Endothelial cell of umbilical vein (primary cell): Measurements from ENCODE around the gene KCTD11. TPM values are rescaled to one million over a fixed set of nuclear protein-coding genes. Genes with fewer than 3 reads are reported as not detected.
"Not testable (repeated sequence)": the region's sequence is repeated elsewhere in the genome, so short reads cannot be mapped to it uniquely, and the experiment has no call there.

Source experiments
- BruUV-seq: library from RNA; stranded (reverse); fragments of 400-500 nt; replicated peaks from 2 replicates; lab custom pipeline; 2021; lab: Mats Ljungman, UMichigan
- CTCF ChIA-PET: fragments of 300-600, 350-600 bp; sonication (Branson Sonifier 250); formaldehyde crosslinking; loops from one replicate; lab custom pipeline; 2021; ENCODE audit warnings: antibody characterized with exemption, inconsistent platforms; lab: Charles Lee
- POLR2A ChIA-PET: fragments of 300-600, 350-600 bp; sonication (Branson Sonifier 250); formaldehyde crosslinking; loops from one replicate; lab custom pipeline; 2021; ENCODE audit warnings: antibody characterized with exemption, inconsistent platforms; lab: Charles Lee
- DNase-seq: peaks from one replicate; pipeline ENCODE4 v3.0.0-alpha.2; 2011; ENCODE audit warnings: low read depth, low spot score
- FAIRE-seq: peaks from 2 replicates; lab custom pipeline; 2011; peaks lifted over from hg19 to GRCh38; lab: Jason Lieb, UNC
- H2AFZ ChIP-seq: 2 replicates; pipeline ENCODE4 v1.6.0; 2012; ENCODE audit warnings: low read depth, low read length, control low read depth, inconsistent platforms
- H3K27ac ChIP-seq: 2 replicates; pipeline ENCODE4 v1.5.1; 2011; ENCODE audit warnings: low read depth, mild to moderate bottlenecking, control low read depth, low read length, moderate library complexity; ENCODE audit not compliant: insufficient read depth
- H3K27me3 ChIP-seq, 2 experiments: 2 replicates each; pipeline versions ENCODE4 v1.6.0 to v1.6.1; 2011; ENCODE audit warnings: low read length in 2 of 2, mixed read lengths in 1 of 2; ENCODE audit not compliant: control insufficient read depth in 2 of 2, insufficient read depth in 2 of 2
- H3K36me3 ChIP-seq, 2 experiments: 2 replicates in 1 of 2; 3 replicates in 1 of 2; pipeline ENCODE4 v1.5.1; 2011; ENCODE audit warnings: low read length in 2 of 2, mild to moderate bottlenecking in 1 of 2, moderate library complexity in 1 of 2; ENCODE audit not compliant: control insufficient read depth in 2 of 2, insufficient read depth in 2 of 2; ENCODE audit errors: extremely low read depth in 1 of 2
- H3K4me1 ChIP-seq: 3 replicates; pipeline ENCODE4 v1.5.1; 2011; ENCODE audit warnings: mild to moderate bottlenecking, low read length; ENCODE audit not compliant: control insufficient read depth, insufficient read depth; ENCODE audit errors: extremely low read depth
- H3K4me2 ChIP-seq: 2 replicates; pipeline ENCODE4 v1.6.1; 2011; ENCODE audit warnings: low read length, control low read depth, mixed read lengths; ENCODE audit not compliant: insufficient read depth
- H3K4me3 ChIP-seq, 3 experiments: fragments of 200-600 bp in 1 of 3; sonication (generic), shearing (Covaris generic) in 1 of 3; replicated peaks in 1 of 3; 2 replicates each; pipeline ENCODE4 v1.5.1; 2011 to 2016; ENCODE audit warnings: control low read depth in 3 of 3, low read length in 3 of 3, mild to moderate bottlenecking in 2 of 3, inconsistent platforms in 1 of 3, low read depth in 1 of 3, moderate library complexity in 1 of 3; ENCODE audit not compliant: insufficient read depth in 1 of 3
- H3K79me2 ChIP-seq: 2 replicates; pipeline ENCODE4 v1.6.0; 2012; ENCODE audit warnings: low read length, inconsistent platforms; ENCODE audit not compliant: control insufficient read depth, insufficient read depth
- H3K9ac ChIP-seq: replicated peaks from 2 replicates; pipeline ENCODE3; 2011; ENCODE audit warnings: low read length, control low read depth; ENCODE audit not compliant: insufficient read depth; ENCODE audit errors: extremely low read depth
- H3K9me1 ChIP-seq: replicated peaks from 3 replicates; pipeline ENCODE4 v1.6.0; 2011; ENCODE audit warnings: mild to moderate bottlenecking, low read length; ENCODE audit not compliant: control insufficient read depth, insufficient read depth; ENCODE audit errors: extremely low read depth
- H3K9me3 ChIP-seq: replicated peaks from 2 replicates; pipeline ENCODE4 v1.5.1; 2012; ENCODE audit warnings: low read length, inconsistent platforms; ENCODE audit not compliant: control insufficient read depth, insufficient read depth
- H4K20me1 ChIP-seq: replicated peaks from 2 replicates; pipeline ENCODE3; 2011; ENCODE audit warnings: mild to moderate bottlenecking, low read length; ENCODE audit not compliant: control insufficient read depth, insufficient read depth; ENCODE audit errors: extremely low read depth
- EZH2 ChIP-seq: IDR thresholded peaks from 2 replicates; pipeline ENCODE4 v1.6.1; 2012; ENCODE audit warnings: borderline replicate concordance, low read depth, mild to moderate bottlenecking, moderate library complexity, low read length, inconsistent platforms; ENCODE audit not compliant: severe bottlenecking
- FOS ChIP-seq: IDR thresholded peaks from 2 replicates; pipeline ENCODE4 v1.6.1; 2011; ENCODE audit warnings: mild to moderate bottlenecking, low read length, moderate library complexity, borderline replicate concordance; ENCODE audit not compliant: insufficient read depth
- GATA2 ChIP-seq: IDR thresholded peaks from 2 replicates; pipeline ENCODE4 v1.7.0; 2011; ENCODE audit warnings: low read depth, mild to moderate bottlenecking, moderate library complexity, mixed read lengths, low read length; ENCODE audit not compliant: insufficient read length, insufficient read depth
- JUN ChIP-seq: IDR thresholded peaks from 2 replicates; pipeline ENCODE4 v1.6.1; 2011; ENCODE audit warnings: borderline replicate concordance, low read depth; ENCODE audit not compliant: insufficient read length, insufficient read depth
- MYC ChIP-seq: IDR thresholded peaks from one replicate; pipeline ENCODE4 v1.6.1; 2011; ENCODE audit warnings: mild to moderate bottlenecking, low read depth, low read length
- POLR2A ChIP-seq: IDR thresholded peaks from 2 replicates; pipeline ENCODE4 v1.6.1; 2012; ENCODE audit warnings: low read depth, mild to moderate bottlenecking, control low read depth, low read length
- POLR2AphosphoS5 ChIP-seq: IDR thresholded peaks from 2 replicates; pipeline ENCODE4 v1.6.1; 2012; ENCODE audit warnings: low read depth, mild to moderate bottlenecking, control low read depth, low read length, moderate library complexity; ENCODE audit not compliant: insufficient read depth
- dilution Hi-C: fragments of 300-500 bp; cut with MboI; formaldehyde crosslinking; loops from one replicate; pipeline ENCODE4 v1.15.0; 2019; ENCODE audit warnings: low sequenced_read_pairs; ENCODE audit not compliant: extremely low pct_ligation_motif_present
- intact Hi-C: fragments of 100-400 bp; cut with micrococcal nuclease; formaldehyde crosslinking; loops from one replicate; pipeline ENCODE4 v1.10.0; 2022
- polyA plus RNA-seq, 4 experiments: library from polyadenylated mRNA; depleted of rRNA in 3 of 4; stranded (reverse) in 3 of 4; unstranded in 1 of 4; fragments of >200 nt; gene quantifications; 2 replicates each; pipeline versions ENCODE4 v1.2.1 to v1.2.3, GENCODE V29; 2011 to 2012; ENCODE audit warnings: missing spikeins in 1 of 4
- total RNA-seq: library from RNA; stranded (reverse); gene quantifications from 2 replicates; pipeline ENCODE4 v1.2.3, GENCODE V29; 2021
- TF ChIP-seq, protein P1 (sequence below): IDR thresholded peaks from 2 replicates; pipeline ENCODE4 v1.6.1; 2011; ENCODE audit not compliant: insufficient read depth, insufficient read length
- TF ChIP-seq, protein P2 (sequence below), 2 donors: IDR thresholded peaks; 1 replicate in 1 of 2; 2 replicates in 1 of 2; pipeline ENCODE4 v1.5.1; 2011; ENCODE audit warnings: low read length in 2 of 2, mild to moderate bottlenecking in 2 of 2, moderate library complexity in 2 of 2, control low read depth in 1 of 2, inconsistent platforms in 1 of 2, low read depth in 1 of 2; ENCODE audit not compliant: insufficient read depth in 1 of 2; ENCODE audit errors: extremely low read depth in 1 of 2

The KCTD11 gene
- total and polyA plus RNA-seq, 2 donors (not counting 3 experiments of a cell fraction or from before 2014, with no cell fraction given), result 3.8 to 6.5 TPM

DNA sequence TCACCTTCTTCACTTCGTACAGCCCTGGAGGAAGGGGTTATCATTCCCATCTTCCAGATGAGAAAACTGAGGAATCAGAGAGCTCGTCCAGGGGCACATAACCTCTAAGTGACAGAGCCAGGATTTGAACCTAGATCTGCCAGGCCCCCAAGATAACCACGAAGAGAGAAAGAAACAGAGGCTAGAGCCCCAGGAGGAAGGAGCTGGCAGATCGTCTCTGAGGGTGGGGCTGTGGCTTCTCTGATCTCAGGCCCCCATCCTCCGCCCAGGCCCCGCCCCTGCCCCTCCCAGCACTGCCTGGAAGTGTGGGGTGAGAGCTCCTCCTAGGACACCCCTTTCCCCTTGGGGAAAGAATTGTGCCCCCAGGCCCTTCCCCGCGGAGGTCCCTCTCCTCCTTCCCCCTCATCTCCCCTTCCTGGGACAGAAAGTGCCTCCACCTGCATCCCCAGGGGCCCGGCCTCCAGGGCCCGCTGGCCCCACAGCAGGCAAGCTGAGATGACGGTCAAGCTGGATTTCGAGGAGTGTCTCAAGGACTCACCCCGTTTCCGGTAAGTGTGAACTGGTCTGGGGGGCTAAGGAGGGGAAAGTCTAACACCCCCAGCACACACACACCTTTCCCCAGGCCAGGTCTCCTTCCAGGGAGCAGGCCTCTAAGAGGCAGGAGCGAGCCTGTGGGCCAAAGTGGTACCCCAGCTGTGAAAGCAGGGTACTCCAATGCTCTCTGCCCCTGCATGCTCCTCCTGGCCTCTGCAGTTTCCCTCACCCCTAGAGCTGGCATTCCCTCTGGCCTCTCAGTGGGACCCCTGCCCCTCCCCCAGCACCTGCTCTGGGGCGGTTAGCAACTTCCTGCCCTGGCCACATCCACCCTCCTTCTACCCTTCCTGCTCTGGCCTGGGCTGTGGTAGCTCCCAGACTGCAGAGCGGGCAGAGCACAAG lies 15.5 kb upstream of the KCTD11 start, which contains the start of gene ACAP1:
Gene ACAP1 (plus strand): TSS at position 290 of the 936 bp plus-strand sequence. CDS start 206 bp downstream, at position 496.
- Histone ChIP-seq H3K36me3 (no peaks in the 10 kb centered on the region), H3K27ac (no peak within 1 kb of the TSS), H3K79me2 (no peaks in the 10 kb centered on the region), H3K9me1 (no peaks in the 10 kb centered on the region), H3K9me3 (no peaks in the 10 kb centered on the region), H3K4me3 (no peak within 1 kb of the TSS), H3K4me2 (no peak within 1 kb of the TSS), H3K27me3 (peaks cover 0 to 2% of the 10 kb centered on the region in 2 experiments), H3K9ac (no peak within 1 kb of the TSS), H2AFZ (no peak within 1 kb of the TSS), H3K4me1 (no peaks in the 10 kb centered on the region), H4K20me1 (no peaks in the 10 kb centered on the region)
- POLR2A ChIA-PET, result interaction anchor here (0.7 kb wide), 1 partner anchor 38 kb away, joined by 3 read pairs; no protein-coding TSS in a partner anchor
- BruUV-seq, result no TSS peak
- dilution Hi-C loops (no loop called here), intact Hi-C loops (no loop called here)
- TF ChIP-seq, protein P1, sequence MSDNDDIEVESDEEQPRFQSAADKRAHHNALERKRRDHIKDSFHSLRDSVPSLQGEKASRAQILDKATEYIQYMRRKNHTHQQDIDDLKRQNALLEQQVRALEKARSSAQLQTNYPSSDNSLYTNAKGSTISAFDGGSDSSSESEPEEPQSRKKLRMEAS, result no peak
- no peak for TF ChIP-seq MYC
- no peak for TF ChIP-seq POLR2AphosphoS5
- TF ChIP-seq, protein P2, sequence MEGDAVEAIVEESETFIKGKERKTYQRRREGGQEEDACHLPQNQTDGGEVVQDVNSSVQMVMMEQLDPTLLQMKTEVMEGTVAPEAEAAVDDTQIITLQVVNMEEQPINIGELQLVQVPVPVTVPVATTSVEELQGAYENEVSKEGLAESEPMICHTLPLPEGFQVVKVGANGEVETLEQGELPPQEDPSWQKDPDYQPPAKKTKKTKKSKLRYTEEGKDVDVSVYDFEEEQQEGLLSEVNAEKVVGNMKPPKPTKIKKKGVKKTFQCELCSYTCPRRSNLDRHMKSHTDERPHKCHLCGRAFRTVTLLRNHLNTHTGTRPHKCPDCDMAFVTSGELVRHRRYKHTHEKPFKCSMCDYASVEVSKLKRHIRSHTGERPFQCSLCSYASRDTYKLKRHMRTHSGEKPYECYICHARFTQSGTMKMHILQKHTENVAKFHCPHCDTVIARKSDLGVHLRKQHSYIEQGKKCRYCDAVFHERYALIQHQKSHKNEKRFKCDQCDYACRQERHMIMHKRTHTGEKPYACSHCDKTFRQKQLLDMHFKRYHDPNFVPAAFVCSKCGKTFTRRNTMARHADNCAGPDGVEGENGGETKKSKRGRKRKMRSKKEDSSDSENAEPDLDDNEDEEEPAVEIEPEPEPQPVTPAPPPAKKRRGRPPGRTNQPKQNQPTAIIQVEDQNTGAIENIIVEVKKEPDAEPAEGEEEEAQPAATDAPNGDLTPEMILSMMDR (IDR thresholded peaks at IDR 0.05; ENCODE audit: extremely low read depth in 1 of 2, insufficient read depth in 1 of 2, low read depth in 1 of 2, low read length in 2 of 2), result no peak
- TF ChIP-seq GATA2, result no peak
- TF ChIP-seq JUN, result no peak
- no peak for TF ChIP-seq FOS
- TF ChIP-seq POLR2A, result no peak
- TF ChIP-seq EZH2, result no peak
- CTCF ChIA-PET, result interaction anchor here (0.7 to 2.0 kb wide), 9 partner anchors 9 to 291 kb away, joined by 3 to 8 read pairs (median 4); partner anchors contain the start of gene PHF23
- no peak for FAIRE-seq
- no peak for DNase-seq

DNA sequence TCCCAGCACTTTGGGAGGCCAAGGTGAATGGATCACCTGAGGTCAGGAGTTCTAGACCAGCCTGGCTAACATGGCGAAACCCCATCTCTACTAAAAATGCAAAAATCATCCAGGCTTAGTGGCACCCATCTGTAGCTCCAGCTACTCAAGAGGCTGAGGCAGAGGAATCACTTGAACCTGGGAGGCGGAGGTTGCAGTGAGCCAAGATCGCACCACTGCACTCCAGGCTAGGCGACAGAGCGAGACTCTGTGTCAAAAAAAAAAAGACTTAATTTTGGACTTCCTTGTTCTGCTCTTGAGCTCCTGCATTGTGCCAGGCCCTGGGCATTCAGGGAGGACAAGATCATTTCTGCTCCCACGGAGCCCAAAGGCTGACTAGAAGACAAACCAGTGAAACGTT lies 14.4 kb upstream of the KCTD11 start:
- H3K9ac ChIP-seq, H3K4me2 ChIP-seq, H3K9me1 ChIP-seq, H2AFZ ChIP-seq, POLR2A ChIA-PET, H3K27ac ChIP-seq, H3K27me3 ChIP-seq, H3K4me1 ChIP-seq, H3K36me3 ChIP-seq, H3K79me2 ChIP-seq, H4K20me1 ChIP-seq, BruUV-seq, DNase-seq, intact Hi-C loops, dilution Hi-C loops, FAIRE-seq, H3K4me3 ChIP-seq, H3K9me3 ChIP-seq: not testable (repeated sequence)
- CTCF ChIA-PET, result interaction anchor here (0.6 to 2.0 kb wide), 7 partner anchors 12 to 292 kb away, joined by 3 to 8 read pairs (median 4); no protein-coding TSS in a partner anchor
